A673 (cell line): ENCODE results near the gene HM13. TPM values are rescaled to one million over a fixed set of nuclear protein-coding genes. Genes with fewer than 3 reads are reported as not detected.

Experiments
- BruUV-seq: library from RNA; stranded (reverse); fragments of 400-500 nt; replicated peaks from 2 replicates; lab custom pipeline; 2021; lab: Mats Ljungman, UMichigan
- CTCF ChIA-PET: fragments of 300-600 bp; sonication (Branson Sonifier 250); formaldehyde crosslinking; loops from one replicate; lab custom pipeline; 2022; ENCODE audit warnings: antibody characterized with exemption; lab: Charles Lee
- POLR2A ChIA-PET: fragments of 300-600 bp; sonication (Branson Sonifier 250); formaldehyde crosslinking; loops from one replicate; lab custom pipeline; 2022; ENCODE audit warnings: antibody characterized with exemption; ENCODE audit not compliant: low non-redundant PET; lab: Charles Lee
- DNase-seq: peaks from one replicate; pipeline ENCODE4 v3.0.0-alpha.2; 2015; ENCODE audit warnings: low spot score
- H3K27ac ChIP-seq: fragments of 200-600 bp; sonication (generic); 2 replicates; pipeline ENCODE4 v1.5.1; 2016; ENCODE audit warnings: mixed run types, low read depth, mild to moderate bottlenecking, mixed read lengths, antibody characterized with exemption, low read length; ENCODE audit not compliant: poor library complexity, severe bottlenecking
- H3K27me3 ChIP-seq: fragments of 200-600 bp; sonication (generic); replicated peaks from 2 replicates; pipeline ENCODE4 v1.6.1; 2017; ENCODE audit warnings: mixed run types, low read depth, mild to moderate bottlenecking, mixed read lengths, antibody characterized with exemption, low read length; ENCODE audit not compliant: insufficient read depth, poor library complexity
- H3K36me3 ChIP-seq: fragments of 200-600 bp; sonication (generic); 2 replicates; pipeline ENCODE4 v1.6.1; 2016; ENCODE audit warnings: mixed run types, mild to moderate bottlenecking, mixed read lengths, antibody characterized with exemption, low read length; ENCODE audit not compliant: insufficient read depth, poor library complexity, severe bottlenecking
- H3K4me1 ChIP-seq: fragments of 200-600 bp; sonication (generic); 2 replicates; pipeline ENCODE4 v1.6.1; 2017; ENCODE audit warnings: mixed run types, mild to moderate bottlenecking, mixed read lengths, antibody characterized with exemption, low read length; ENCODE audit not compliant: insufficient read depth, poor library complexity, severe bottlenecking
- H3K4me3 ChIP-seq: fragments of 200-600 bp; sonication (generic); 2 replicates; pipeline ENCODE4 v1.5.1; 2016; ENCODE audit warnings: low read depth, mixed run types, mild to moderate bottlenecking, mixed read lengths, low read length; ENCODE audit not compliant: poor library complexity, severe bottlenecking
- H3K9me3 ChIP-seq: fragments of 200-600 bp; sonication (generic); 2 replicates; pipeline ENCODE4 v1.6.1; 2016; ENCODE audit warnings: mixed run types, low read depth, mild to moderate bottlenecking, mixed read lengths, antibody characterized with exemption, low read length; ENCODE audit not compliant: poor library complexity, severe bottlenecking
- EZH2 ChIP-seq: fragments of 200-600 bp; sonication (generic); IDR thresholded peaks from 2 replicates; pipeline ENCODE4 v1.6.1; 2017; ENCODE audit warnings: borderline replicate concordance, low read depth, mild to moderate bottlenecking, mixed read lengths, antibody characterized with exemption, low read length; ENCODE audit not compliant: poor library complexity, severe bottlenecking
- intact Hi-C: fragments of 100-400 bp; cut with micrococcal nuclease; formaldehyde crosslinking; loops from one replicate; pipeline ENCODE4 v1.10.0; 2022; ENCODE audit not compliant: unreplicated experiment
- total RNA-seq: library from RNA; stranded (reverse); gene quantifications from 2 replicates; pipeline ENCODE4 v1.2.3, GENCODE V29; 2021
- TF ChIP-seq, protein P1 (sequence below): fragments of 300-800, 200-600 bp; sonication (generic); conservative IDR thresholded peaks from 2 replicates; pipeline ENCODE4 v1.5.1; 2017; ENCODE audit warnings: low read depth, mild to moderate bottlenecking, antibody characterized with exemption, low read length, moderate library complexity, mixed read lengths

Gene HM13
- total RNA-seq, 1 experiment from 2014 or later, result 196 TPM

- ChIA-PET CTCF (no interaction called here), POLR2A (no interaction called here)
- intact Hi-C loops, result no loop called here
- H3K27ac ChIP-seq, result no peak overlapping the region
- DNase-seq, result no peak
- peaks cover 24% of the 10 kb centered on the region for H3K27me3 ChIP-seq
- H3K4me3 ChIP-seq, result no peak overlapping the region
- H3K4me1 ChIP-seq, result no peaks in the 10 kb centered on the region
- TF ChIP-seq, protein P1, sequence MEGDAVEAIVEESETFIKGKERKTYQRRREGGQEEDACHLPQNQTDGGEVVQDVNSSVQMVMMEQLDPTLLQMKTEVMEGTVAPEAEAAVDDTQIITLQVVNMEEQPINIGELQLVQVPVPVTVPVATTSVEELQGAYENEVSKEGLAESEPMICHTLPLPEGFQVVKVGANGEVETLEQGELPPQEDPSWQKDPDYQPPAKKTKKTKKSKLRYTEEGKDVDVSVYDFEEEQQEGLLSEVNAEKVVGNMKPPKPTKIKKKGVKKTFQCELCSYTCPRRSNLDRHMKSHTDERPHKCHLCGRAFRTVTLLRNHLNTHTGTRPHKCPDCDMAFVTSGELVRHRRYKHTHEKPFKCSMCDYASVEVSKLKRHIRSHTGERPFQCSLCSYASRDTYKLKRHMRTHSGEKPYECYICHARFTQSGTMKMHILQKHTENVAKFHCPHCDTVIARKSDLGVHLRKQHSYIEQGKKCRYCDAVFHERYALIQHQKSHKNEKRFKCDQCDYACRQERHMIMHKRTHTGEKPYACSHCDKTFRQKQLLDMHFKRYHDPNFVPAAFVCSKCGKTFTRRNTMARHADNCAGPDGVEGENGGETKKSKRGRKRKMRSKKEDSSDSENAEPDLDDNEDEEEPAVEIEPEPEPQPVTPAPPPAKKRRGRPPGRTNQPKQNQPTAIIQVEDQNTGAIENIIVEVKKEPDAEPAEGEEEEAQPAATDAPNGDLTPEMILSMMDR, result no peak
- no TSS peak for BruUV-seq
- no peaks in the 10 kb centered on the region for H3K9me3 ChIP-seq
- H3K36me3 ChIP-seq, result no peaks in the 10 kb centered on the region
Measured at GRCh38 chr20:31484001-31484400, 30.2 kb upstream of the HM13 start.

DNA sequence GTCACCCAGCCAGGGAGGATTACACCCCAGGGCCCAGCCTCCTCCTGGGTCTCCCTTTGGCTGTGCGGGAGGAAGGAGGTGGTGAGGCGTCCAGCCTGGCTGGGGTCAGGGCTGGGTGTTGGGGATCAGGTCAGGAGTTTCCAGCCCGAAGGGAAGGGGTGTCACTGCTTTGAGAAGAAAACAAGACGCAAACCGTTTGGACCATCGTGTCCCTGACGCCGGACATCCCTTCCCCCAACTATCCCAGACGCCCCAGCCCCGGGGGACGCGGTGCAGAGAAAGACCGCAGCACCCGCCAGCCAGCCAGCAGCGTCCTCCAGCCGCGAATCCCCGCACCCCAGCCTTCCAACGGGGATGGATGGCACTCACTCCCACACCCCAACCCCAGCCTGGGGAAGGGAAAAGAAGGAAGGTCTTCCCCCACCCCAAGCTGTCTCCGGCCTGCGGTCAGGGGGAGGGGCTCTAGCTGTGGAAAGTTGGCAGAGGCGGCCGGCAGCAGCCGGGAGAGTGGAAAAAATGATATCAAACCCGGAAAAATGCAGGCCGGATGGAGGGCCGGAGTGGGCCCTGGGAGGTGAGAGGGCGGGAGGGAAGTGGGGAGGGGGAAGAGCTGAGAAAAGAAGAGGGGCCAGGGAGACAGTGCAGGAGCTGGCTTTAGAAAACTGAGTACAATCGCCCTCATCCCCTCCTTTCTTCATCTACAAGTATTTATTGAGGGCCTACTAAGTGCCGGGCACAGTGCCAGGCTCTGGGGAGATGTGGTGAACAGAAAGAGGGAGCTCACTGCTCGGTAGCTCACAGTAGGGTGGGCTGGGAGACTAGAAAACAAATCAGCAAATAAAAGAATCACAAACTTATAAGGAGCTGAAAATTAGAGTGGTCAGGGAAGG lies 28.5 kb upstream of the HM13 start:
- intact Hi-C loops, result no loop called here
- ChIA-PET CTCF (no interaction called here), POLR2A (interaction anchor here (0.7 kb wide), 1 partner anchor 1869 kb away, joined by 10 read pairs; no protein-coding TSS in a partner anchor)
- DNase-seq, result no peak
- no TSS peak for BruUV-seq
- H3K27me3 ChIP-seq, result peaks cover 24% of the 10 kb centered on the region
- no peak overlapping the region for H3K27ac ChIP-seq
- no peak for TF ChIP-seq EZH2
- TF ChIP-seq, protein P1, result no peak
- no peak overlapping the region for H3K4me3 ChIP-seq
- H3K9me3 ChIP-seq, result no peaks in the 10 kb centered on the region
- no peaks in the 10 kb centered on the region for H3K4me1 ChIP-seq
- H3K36me3 ChIP-seq, result no peaks in the 10 kb centered on the region

DNA sequence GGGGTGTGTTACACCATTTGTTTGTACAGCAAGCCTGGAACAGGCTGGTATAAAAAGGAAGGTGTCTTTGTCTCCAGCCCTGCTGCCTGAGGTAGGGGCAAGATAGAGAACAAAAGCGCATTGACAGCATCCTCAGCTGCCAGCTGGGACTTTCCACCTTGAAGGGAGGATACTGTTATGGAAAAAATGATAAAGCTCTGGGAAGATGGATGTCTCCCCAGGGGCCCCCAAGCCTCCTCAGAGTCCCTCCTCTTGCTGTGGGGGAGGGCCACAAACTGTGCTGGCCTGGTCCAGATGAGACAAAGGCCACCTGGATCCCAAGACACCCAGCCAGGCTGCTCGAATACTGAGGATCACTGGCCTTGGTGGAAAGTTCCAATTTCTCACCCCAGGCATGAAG lies 26.1 kb upstream of the HM13 start:
- Histone ChIP-seq H3K4me1 (no peaks in the 10 kb centered on the region), H3K27me3 (peaks cover 24% of the 10 kb centered on the region), H3K9me3 (no peaks in the 10 kb centered on the region), H3K4me3 (no peak overlapping the region), H3K36me3 (no peaks in the 10 kb centered on the region), H3K27ac (no peak overlapping the region)
- TF ChIP-seq EZH2, result no peak
- TF ChIP-seq, protein P1, result no peak
- intact Hi-C loops, result no loop called here
- no TSS peak for BruUV-seq
- ChIA-PET POLR2A (no interaction called here), CTCF (interaction anchor here (1.1 kb wide), 1 partner anchor 15 kb away, joined by 3 read pairs; no protein-coding TSS in a partner anchor)
- DNase-seq, result no peak
